Hepatocyte (in vitro differentiated cells): ENCODE data around the gene AMMECR1L. TPM values are rescaled to one million over a fixed set of nuclear protein-coding genes. Genes with fewer than 3 reads are reported as not detected.
"Not testable (repeated sequence)": the region's sequence is repeated elsewhere in the genome, so short reads cannot be mapped to it uniquely, and the experiment has no call there.

Source experiments
- DNase-seq: peaks from one replicate; pipeline ENCODE4 v3.0.0-alpha.2; 2016; ENCODE audit warnings: low spot score
- H2AFZ ChIP-seq: fragments of 200-600 bp; sonication (generic); 2 replicates; pipeline ENCODE4 v1.6.0; 2016; ENCODE audit warnings: antibody characterized with exemption, mild to moderate bottlenecking
- H3K27ac ChIP-seq: fragments of 200-600 bp; sonication (generic); 2 replicates; pipeline ENCODE4 v1.5.1; 2016; ENCODE audit warnings: mild to moderate bottlenecking
- H3K27me3 ChIP-seq: fragments of 200-600 bp; sonication (generic); 2 replicates; pipeline ENCODE4 v1.6.1; 2016
- H3K36me3 ChIP-seq: fragments of 200-600 bp; sonication (generic); replicated peaks from 2 replicates; pipeline ENCODE4 v1.5.1; 2016; ENCODE audit warnings: low read depth; ENCODE audit not compliant: insufficient read depth
- H3K4me1 ChIP-seq: fragments of 200-600 bp; sonication (generic); 2 replicates; pipeline ENCODE4 v1.5.1; 2016; ENCODE audit warnings: mild to moderate bottlenecking, moderate library complexity; ENCODE audit not compliant: insufficient read depth
- H3K4me2 ChIP-seq: fragments of 200-600 bp; sonication (generic); 2 replicates; pipeline ENCODE4 v1.6.0; 2016
- H3K4me3 ChIP-seq: fragments of 200-600 bp; sonication (generic); 2 replicates; pipeline ENCODE4 v1.5.1; 2016; ENCODE audit warnings: mild to moderate bottlenecking
- H3K79me2 ChIP-seq: fragments of 200-600 bp; sonication (generic); 2 replicates; pipeline ENCODE4 v1.6.0; 2017; ENCODE audit warnings: mild to moderate bottlenecking
- H3K9me2 ChIP-seq: fragments of 200-600 bp; sonication (generic); replicated peaks from 2 replicates; pipeline ENCODE4 v1.6.0; 2017; ENCODE audit warnings: mild to moderate bottlenecking; ENCODE audit not compliant: insufficient read depth
- H3K9me3 ChIP-seq: fragments of 200-600 bp; sonication (generic); 2 replicates; pipeline ENCODE4 v1.5.1; 2016; ENCODE audit warnings: low read depth, mild to moderate bottlenecking
- H4K20me1 ChIP-seq: fragments of 200-600 bp; sonication (generic); 2 replicates; pipeline ENCODE4 v1.6.0; 2016; ENCODE audit warnings: mild to moderate bottlenecking; ENCODE audit not compliant: insufficient read depth, poor library complexity, severe bottlenecking
- CTCF ChIP-seq: fragments of 200-600 bp; sonication (generic); IDR thresholded peaks from 2 replicates; pipeline ENCODE4 v1.5.1; 2016; ENCODE audit warnings: antibody characterized with exemption, mild to moderate bottlenecking; ENCODE audit not compliant: poor library complexity
- EZH2 ChIP-seq: fragments of 200-600 bp; sonication (generic); IDR thresholded peaks from 2 replicates; pipeline ENCODE4 v1.6.1; 2016; ENCODE audit warnings: antibody characterized with exemption, mild to moderate bottlenecking, borderline replicate concordance
- EZH2phosphoT487 ChIP-seq: fragments of 200-600 bp; sonication (generic); IDR thresholded peaks from one replicate; pipeline ENCODE4 v1.6.1; 2018; ENCODE audit warnings: antibody characterized with exemption, mild to moderate bottlenecking, low read depth, moderate library complexity; ENCODE audit not compliant: unreplicated experiment, severe bottlenecking
- WGBS: methylation state at CpG from one replicate; pipeline ENCODE4 v1.1.6; 2016; ENCODE audit warnings: low lambda C conversion rate; ENCODE audit errors: missing lambda C conversion rate; 5-methylcytosine and 5-hydroxymethylcytosine counted together
- polyA plus RNA-seq: library from polyadenylated mRNA; unstranded; fragments of >200 nt; fragmentation: Nextera tagmentation; extraction: Ambion mirVana; gene quantifications from 2 replicates; pipeline ENCODE4 v1.2.1, GENCODE V29; 2016
- total RNA-seq: library from RNA; depleted of rRNA; stranded (reverse); fragments of >200 nt; gene quantifications from 2 replicates; pipeline ENCODE4 v1.2.3, GENCODE V29; 2014

Gene AMMECR1L
- total and polyA plus RNA-seq, 2 experiments from 2014 or later = 8.1 to 14.7 TPM

GRCh38 chr2:127887776-127888130, 2.0 kb upstream of the AMMECR1L start:
- Histone ChIP-seq H2AFZ (no peak overlapping the region), H3K79me2 (peaks cover 42% of the 10 kb centered on the region), H3K9me3 (no peaks in the 10 kb centered on the region), H4K20me1 (peaks cover 9% of the 10 kb centered on the region), H3K4me2 (peak overlapping the region; percentile 96), H3K4me3 (no peak overlapping the region), H3K4me1 (peaks cover 16% of the 10 kb centered on the region), H3K9me2 (no peaks in the 10 kb centered on the region), H3K27me3 (no peaks in the 10 kb centered on the region), H3K36me3 (no peaks in the 10 kb centered on the region), H3K27ac (peak overlapping the region; percentile 92)
- 39% methylated on average over 1 of the region's 1 CpG for WGBS
- DNase-seq = no peak
- TF ChIP-seq CTCF (no peak), EZH2 (no peak), EZH2phosphoT487 (no peak)

GRCh38 chr2:127887082-127887775, 1.5 kb upstream of the AMMECR1L start:
- no peak for TF ChIP-seq EZH2phosphoT487
- TF ChIP-seq EZH2 = no peak
- no peak for TF ChIP-seq CTCF
- peak overlapping the region; percentile 55 for H2AFZ ChIP-seq
- 58% methylated on average over 8 of the region's 8 CpGs for WGBS
- peaks cover 14% of the 10 kb centered on the region for H4K20me1 ChIP-seq
- no peak for DNase-seq
- peak overlapping the region; percentile 76 for H3K4me3 ChIP-seq
- peak overlapping the region; percentile 96 for H3K4me2 ChIP-seq
- no peaks in the 10 kb centered on the region for H3K9me3 ChIP-seq
- no peaks in the 10 kb centered on the region for H3K9me2 ChIP-seq
- peak overlapping the region; percentile 92 for H3K27ac ChIP-seq
- no peaks in the 10 kb centered on the region for H3K36me3 ChIP-seq
- peaks cover 16% of the 10 kb centered on the region for H3K4me1 ChIP-seq
- H3K27me3 ChIP-seq = no peaks in the 10 kb centered on the region
- peaks cover 47% of the 10 kb centered on the region for H3K79me2 ChIP-seq

- peak overlapping the region; percentile 79 for H2AFZ ChIP-seq
- not testable (repeated sequence) for H3K36me3 ChIP-seq, H3K27me3 ChIP-seq, H3K9me2 ChIP-seq, H3K9me3 ChIP-seq
- peaks cover 54% of the 10 kb centered on the region for H3K79me2 ChIP-seq
- 0% methylated on average over 29 of the region's 32 CpGs for WGBS
- H3K4me2 ChIP-seq = peak overlapping the region; percentile 96
- peak overlapping the region; percentile 94 for H3K27ac ChIP-seq
- DNase-seq = peak; percentile 37
- peaks cover 16% of the 10 kb centered on the region for H3K4me1 ChIP-seq
- peaks cover 21% of the 10 kb centered on the region for H4K20me1 ChIP-seq
- peak overlapping the region; percentile 55 for H3K4me3 ChIP-seq
These were observed 808 bp upstream of the AMMECR1L start for GRCh38 chr2:127886593-127886935.

GRCh38 chr2:127884861-127885740, 655 bp downstream of the AMMECR1L start:
- H3K9me3 ChIP-seq, H3K9me2 ChIP-seq, H3K36me3 ChIP-seq, H3K27me3 ChIP-seq: not testable (repeated sequence)
- peaks cover 16% of the 10 kb centered on the region for H3K4me1 ChIP-seq
- DNase-seq = peak; percentile 53
- H3K27ac ChIP-seq = peak overlapping the region; percentile 94
- WGBS = 0% methylated on average over 1 of the region's 61 CpGs
- peaks cover 68% of the 10 kb centered on the region for H3K79me2 ChIP-seq
- H3K4me3 ChIP-seq = peak overlapping the region; percentile 38
- H2AFZ ChIP-seq = peak overlapping the region; percentile 54
- peaks cover 24% of the 10 kb centered on the region for H4K20me1 ChIP-seq
- peak overlapping the region; percentile 86 for H3K4me2 ChIP-seq
- TF ChIP-seq CTCF = peak; percentile 37
